Nephron progenitor cell (in vitro differentiated cells): ENCODE results near the gene RPLP2.

Source experiments
- DNase-seq: peaks from one replicate; pipeline ENCODE4 v3.0.0; 2021
- H3K27ac Mint-ChIP-seq: 2 replicates; pipeline ENCODE4 v1.8.0; 2021; ENCODE audit warnings: mild to moderate bottlenecking, moderate library complexity, mixed read lengths
- H3K27me3 Mint-ChIP-seq: 2 replicates; pipeline ENCODE4 v1.8.0; 2021; ENCODE audit warnings: mild to moderate bottlenecking, low read depth, mixed read lengths; ENCODE audit not compliant: poor library complexity
- H3K36me3 Mint-ChIP-seq: 2 replicates; pipeline ENCODE4 v1.8.0; 2021; ENCODE audit warnings: low read depth, mixed read lengths
- H3K4me1 Mint-ChIP-seq: 2 replicates; pipeline ENCODE4 v1.8.0; 2021; ENCODE audit warnings: mixed read lengths
- H3K4me3 Mint-ChIP-seq: 2 replicates; pipeline ENCODE4 v1.8.0; 2021; ENCODE audit warnings: mild to moderate bottlenecking, moderate library complexity, mixed read lengths
- H3K9me3 Mint-ChIP-seq: 2 replicates; pipeline ENCODE4 v1.8.0; 2021; ENCODE audit warnings: mild to moderate bottlenecking, moderate library complexity, mixed read lengths
- CTCF ChIP-seq: fragments of 200-600 bp; sonication (generic); IDR thresholded peaks from 2 replicates; pipeline ENCODE4 v1.5.0; 2021; ENCODE audit warnings: antibody characterized with exemption

Gene RPLP2

GRCh38 chr11:801097-801780 is 8.5 kb upstream of the RPLP2 start:
- Mint-ChIP-seq H3K36me3 (no peaks in the 10 kb centered on the region), H3K9me3 (no peaks in the 10 kb centered on the region), H3K4me3 (no peak overlapping the region), H3K4me1 (peaks cover 12% of the 10 kb centered on the region), H3K27me3 (no peaks in the 10 kb centered on the region), H3K27ac (no peak overlapping the region)
- no peak for DNase-seq
- no peak for TF ChIP-seq CTCF

GRCh38 chr11:802018-802617 is 7.6 kb upstream of the RPLP2 start:
- Mint-ChIP-seq H3K4me3 (no peak overlapping the region), H3K4me1 (peaks cover 6% of the 10 kb centered on the region), H3K27me3 (no peaks in the 10 kb centered on the region), H3K27ac (no peak overlapping the region), H3K9me3 (no peaks in the 10 kb centered on the region), H3K36me3 (no peaks in the 10 kb centered on the region)
- no peak for TF ChIP-seq CTCF
- DNase-seq, result no peak

GRCh38 chr11:802693-803466 is 6.9 kb upstream of the RPLP2 start:
- no peak for TF ChIP-seq CTCF
- Mint-ChIP-seq H3K4me1 (peaks cover 8% of the 10 kb centered on the region), H3K9me3 (no peaks in the 10 kb centered on the region), H3K27me3 (no peaks in the 10 kb centered on the region), H3K27ac (no peak overlapping the region), H3K36me3 (no peaks in the 10 kb centered on the region), H3K4me3 (peak overlapping the region; percentile 58)
- no peak for DNase-seq

- no peak for DNase-seq
- no peak for TF ChIP-seq CTCF
- H3K4me1 Mint-ChIP-seq, result peaks cover 12% of the 10 kb centered on the region
- H3K4me3 Mint-ChIP-seq, result peak overlapping the region; percentile 78
- H3K9me3 Mint-ChIP-seq, result no peaks in the 10 kb centered on the region
- no peak overlapping the region for H3K27ac Mint-ChIP-seq
- no peaks in the 10 kb centered on the region for H3K27me3 Mint-ChIP-seq
- no peaks in the 10 kb centered on the region for H3K36me3 Mint-ChIP-seq
These were observed 6.4 kb upstream of the RPLP2 start for GRCh38 chr11:803467-803742.

GRCh38 chr11:803770-804598 is 5.8 kb upstream of the RPLP2 start:
- no peaks in the 10 kb centered on the region for H3K27me3 Mint-ChIP-seq
- H3K9me3 Mint-ChIP-seq, result no peaks in the 10 kb centered on the region
- TF ChIP-seq CTCF, result no peak
- peaks cover 18% of the 10 kb centered on the region for H3K4me1 Mint-ChIP-seq
- peak; percentile 45 for DNase-seq
- no peak overlapping the region for H3K27ac Mint-ChIP-seq
- no peaks in the 10 kb centered on the region for H3K36me3 Mint-ChIP-seq
- peak overlapping the region; percentile 78 for H3K4me3 Mint-ChIP-seq
